HG03066 (cell line): Measurements from ENCODE around the gene CHRNA10.

Experiments used
- ATAC-seq: cut with Tn5 transposase; IDR thresholded peaks from one replicate; pipeline ENCODE4 v1.9.1; 2021; ENCODE audit warnings: low read depth; ENCODE audit not compliant: unreplicated experiment

CHRNA10 gene

GRCh38 chr11:3637201-3637600, 34.0 kb downstream of the CHRNA10 start:
- ATAC-seq = no peak

- ATAC-seq = no peak
These were observed 35.4 kb downstream of the CHRNA10 start for GRCh38 chr11:3635641-3636375.

- no peak for ATAC-seq
These were observed 39.0 kb downstream of the CHRNA10 start for GRCh38 chr11:3632070-3632660.

- no peak for ATAC-seq
These were observed 39.9 kb downstream of the CHRNA10 start for GRCh38 chr11:3631331-3631730.

- no peak for ATAC-seq
These were observed 43.9 kb downstream of the CHRNA10 start for GRCh38 chr11:3627291-3627690.

- no peak for ATAC-seq
These were observed 44.8 kb downstream of the CHRNA10 start for GRCh38 chr11:3626250-3626960.

GRCh38 chr11:3623767-3624458, 47.3 kb downstream of the CHRNA10 start:
- ATAC-seq = no peak

GRCh38 chr11:3623121-3623520, 48.1 kb downstream of the CHRNA10 start:
- ATAC-seq = no peak

GRCh38 chr11:3622521-3622920, 48.7 kb downstream of the CHRNA10 start:
- no peak for ATAC-seq

GRCh38 chr11:3617990-3618389, 53.2 kb downstream of the CHRNA10 start:
- no peak for ATAC-seq

- no peak for ATAC-seq
These were observed 54.3 kb downstream of the CHRNA10 start for GRCh38 chr11:3616721-3617460.

- no peak for ATAC-seq
These were observed 55.2 kb downstream of the CHRNA10 start for GRCh38 chr11:3615998-3616397.
